ENCODE measurements around the gene NGFR.

GRCh38 chr17:49480836-49481615, 14.1 kb upstream of the NGFR start:
- TF ChIP-seq, protein P1, sequence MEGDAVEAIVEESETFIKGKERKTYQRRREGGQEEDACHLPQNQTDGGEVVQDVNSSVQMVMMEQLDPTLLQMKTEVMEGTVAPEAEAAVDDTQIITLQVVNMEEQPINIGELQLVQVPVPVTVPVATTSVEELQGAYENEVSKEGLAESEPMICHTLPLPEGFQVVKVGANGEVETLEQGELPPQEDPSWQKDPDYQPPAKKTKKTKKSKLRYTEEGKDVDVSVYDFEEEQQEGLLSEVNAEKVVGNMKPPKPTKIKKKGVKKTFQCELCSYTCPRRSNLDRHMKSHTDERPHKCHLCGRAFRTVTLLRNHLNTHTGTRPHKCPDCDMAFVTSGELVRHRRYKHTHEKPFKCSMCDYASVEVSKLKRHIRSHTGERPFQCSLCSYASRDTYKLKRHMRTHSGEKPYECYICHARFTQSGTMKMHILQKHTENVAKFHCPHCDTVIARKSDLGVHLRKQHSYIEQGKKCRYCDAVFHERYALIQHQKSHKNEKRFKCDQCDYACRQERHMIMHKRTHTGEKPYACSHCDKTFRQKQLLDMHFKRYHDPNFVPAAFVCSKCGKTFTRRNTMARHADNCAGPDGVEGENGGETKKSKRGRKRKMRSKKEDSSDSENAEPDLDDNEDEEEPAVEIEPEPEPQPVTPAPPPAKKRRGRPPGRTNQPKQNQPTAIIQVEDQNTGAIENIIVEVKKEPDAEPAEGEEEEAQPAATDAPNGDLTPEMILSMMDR (IDR thresholded peaks at IDR 0.05): no peak
- no peak for TF ChIP-seq POLR2A (IDR thresholded peaks at IDR 0.05)
